Left ventricle myocardium superior (tissue), 1 donor: ENCODE measurements around the gene SDK2. TPM values are rescaled to one million over a fixed set of nuclear protein-coding genes. Genes with fewer than 3 reads are reported as not detected.

Experiments used
- ATAC-seq: fragments of 200-7000 bp; cut with Tn5 transposase; one replicate; pipeline ENCODE4 v1.9.1; 2020; ENCODE audit warnings: mild to moderate bottlenecking, moderate library complexity
- DNase-seq: peaks from one replicate; pipeline ENCODE4 v3.0.0-alpha.2; 2020
- intact Hi-C: fragments of 100-400 bp; cut with micrococcal nuclease; formaldehyde crosslinking; loops from one replicate; pipeline ENCODE4 v1.11.0; 2022
- total RNA-seq: library from RNA; stranded (reverse); fragmentation: NEBNext Ultra II Directional; extraction: Animal tissue kit (Norgen Biotek cat#: 25700); gene quantifications from one replicate; pipeline ENCODE4 v1.2.1, GENCODE V29; 2021
- donor health status: DM: no; HTN: yes; CAD: no; lungs with severe emphysema.

SDK2 gene
- total RNA-seq, 1 donor from 2014 or later: 1.5 TPM

- intact Hi-C loops: no loop called here
- DNase-seq: no peak
- no peak for ATAC-seq
These were observed 68.6 kb downstream of the SDK2 start for GRCh38 chr17:73575470-73576221.

- intact Hi-C loops: no loop called here
- DNase-seq: peak; percentile 8
These were observed 72.6 kb downstream of the SDK2 start for GRCh38 chr17:73571511-73572130.

GRCh38 chr17:73569762-73570319, 74.4 kb downstream of the SDK2 start:
- ATAC-seq (no peak), DNase-seq (peak; percentile 5)
- intact Hi-C loops: no loop called here

More at GRCh38 chr17:73571511-73572130, 72.6 kb downstream of the SDK2 start:
- ATAC-seq: no peak

GRCh38 chr17:73568934-73569333, 75.3 kb downstream of the SDK2 start:
- intact Hi-C loops: no loop called here
- DNase-seq: no peak
- ATAC-seq: no peak

- DNase-seq (peak; percentile 20), ATAC-seq (no peak)
- intact Hi-C loops: no loop called here
These were observed 77.1 kb downstream of the SDK2 start for GRCh38 chr17:73566905-73567782.

- intact Hi-C loops: no loop called here
- ATAC-seq (no peak), DNase-seq (no peak)
These were observed 79.4 kb downstream of the SDK2 start for GRCh38 chr17:73564843-73565242.

GRCh38 chr17:73562896-73563295, 81.3 kb downstream of the SDK2 start:
- DNase-seq (peak; percentile 1), ATAC-seq (no peak)
- intact Hi-C loops: no loop called here

- DNase-seq (peak; percentile 8), ATAC-seq (no peak)
- intact Hi-C loops: no loop called here
These were observed 83.1 kb downstream of the SDK2 start for GRCh38 chr17:73561111-73561510.

GRCh38 chr17:73560661-73561060, 83.6 kb downstream of the SDK2 start:
- ATAC-seq (no peak), DNase-seq (peak; percentile 23)
- intact Hi-C loops: no loop called here

- intact Hi-C loops: no loop called here
- DNase-seq (peak; percentile 14), ATAC-seq (no peak)
These were observed 84.7 kb downstream of the SDK2 start for GRCh38 chr17:73559532-73559931.

- no peak for DNase-seq
- ATAC-seq: no peak
- intact Hi-C loops: no loop called here
These were observed 88.9 kb downstream of the SDK2 start for GRCh38 chr17:73555199-73555960.

- DNase-seq (no peak), ATAC-seq (no peak)
- intact Hi-C loops: no loop called here
These were observed 89.7 kb downstream of the SDK2 start for GRCh38 chr17:73554498-73554897.

GRCh38 chr17:73553311-73553710, 90.9 kb downstream of the SDK2 start:
- intact Hi-C loops: no loop called here
- ATAC-seq (no peak), DNase-seq (no peak)

GRCh38 chr17:73552300-73553048, 91.8 kb downstream of the SDK2 start:
- DNase-seq (peak; percentile 1), ATAC-seq (no peak)
- intact Hi-C loops: no loop called here

GRCh38 chr17:73551759-73552158, 92.5 kb downstream of the SDK2 start:
- peak; percentile 3 for DNase-seq
- intact Hi-C loops: no loop called here
- no peak for ATAC-seq

GRCh38 chr17:73551144-73551543, 93.1 kb downstream of the SDK2 start:
- DNase-seq (peak; percentile 17), ATAC-seq (no peak)
- intact Hi-C loops: no loop called here

GRCh38 chr17:73550556-73550955, 93.7 kb downstream of the SDK2 start:
- ATAC-seq (no peak), DNase-seq (peak; percentile 13)
- intact Hi-C loops: no loop called here

- intact Hi-C loops: no loop called here
- ATAC-seq: no peak
- DNase-seq: peak; percentile 10
These were observed 94.3 kb downstream of the SDK2 start for GRCh38 chr17:73549841-73550430.
